Urinary bladder (tissue), 4 donors: ENCODE measurements around the gene C1QA. TPM values are rescaled to one million over a fixed set of nuclear protein-coding genes. Genes with fewer than 3 reads are reported as not detected.
"Not testable (repeated sequence)": the region's sequence is repeated elsewhere in the genome, so short reads cannot be mapped to it uniquely, and the experiment has no call there.

ENCODE experiments used
- DNase-seq: peaks from one replicate; pipeline ENCODE4 v3.0.0-alpha.2; 2015; ENCODE audit errors: extremely low spot score
- H3K27ac ChIP-seq: one replicate; pipeline ENCODE4 v1.5.1; 2013; ENCODE audit warnings: low read depth, mild to moderate bottlenecking, moderate library complexity
- H3K36me3 ChIP-seq: one replicate; pipeline ENCODE4 v1.6.1; 2013; ENCODE audit warnings: mild to moderate bottlenecking, moderate library complexity; ENCODE audit not compliant: insufficient read depth
- H3K4me1 ChIP-seq: one replicate; pipeline ENCODE4 v1.6.1; 2013; ENCODE audit warnings: mild to moderate bottlenecking, moderate library complexity; ENCODE audit not compliant: insufficient read depth
- H3K4me3 ChIP-seq: one replicate; pipeline ENCODE4 v1.5.1; 2013; ENCODE audit warnings: low read depth, low read length
- WGBS: extraction: QIAGEN DNeasy Blood & Tissue Kit; methylation state at CpG from one replicate; pipeline ENCODE4 v1.1.7; 2013; 5-methylcytosine and 5-hydroxymethylcytosine counted together
- polyA plus RNA-seq: library from polyadenylated mRNA; stranded (reverse); fragments of 200-250 nt; gene quantifications from one replicate; pipeline ENCODE4 v1.2.3, GENCODE V29; 2013
- total RNA-seq: library from RNA; depleted of rRNA; stranded (reverse); fragments of >200 nt; gene quantifications from one replicate; pipeline ENCODE4 v1.2.3, GENCODE V29; 2014
- donor health status: healthy with polysubstance abuse.
- donor health status: healthy.

Gene C1QA
- total and polyA plus RNA-seq, 2 donors: 41.5 to 223 TPM

GRCh38 chr1:22661880-22662279, 25.5 kb downstream of the C1QA start:
- DNase-seq: no peak
- no peak overlapping the region for H3K27ac ChIP-seq
- 86% methylated on average over 2 of the region's 2 CpGs for WGBS
- no peaks in the 10 kb centered on the region for H3K4me1 ChIP-seq
- no peak overlapping the region for H3K4me3 ChIP-seq
- H3K36me3 ChIP-seq: no peaks in the 10 kb centered on the region

DNA sequence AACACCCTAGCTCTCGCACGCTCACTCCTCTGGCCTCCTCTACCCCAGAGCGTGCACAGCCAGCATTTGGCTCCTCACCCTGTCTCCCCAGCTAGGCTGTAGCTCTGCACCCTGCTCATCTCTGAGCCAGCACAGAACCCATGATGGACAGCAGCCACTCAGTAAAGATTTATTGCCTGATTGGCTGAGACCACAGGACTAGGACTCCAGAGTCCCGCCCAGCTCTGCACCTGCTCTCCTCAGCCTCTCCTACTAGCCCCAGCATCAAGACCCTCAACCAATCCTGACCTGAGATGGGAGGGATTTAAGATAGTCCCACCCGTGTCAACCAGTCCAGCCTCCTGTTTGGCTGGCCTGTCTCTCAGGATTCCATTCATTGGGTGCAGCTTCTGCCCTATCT, 25.9 kb downstream of the C1QA start:
- H3K27ac ChIP-seq: no peak overlapping the region
- H3K36me3 ChIP-seq: no peaks in the 10 kb centered on the region
- DNase-seq: no peak
- no peaks in the 10 kb centered on the region for H3K4me1 ChIP-seq
- WGBS: 64% methylated on average over 5 of the region's 5 CpGs
- no peak overlapping the region for H3K4me3 ChIP-seq

DNA sequence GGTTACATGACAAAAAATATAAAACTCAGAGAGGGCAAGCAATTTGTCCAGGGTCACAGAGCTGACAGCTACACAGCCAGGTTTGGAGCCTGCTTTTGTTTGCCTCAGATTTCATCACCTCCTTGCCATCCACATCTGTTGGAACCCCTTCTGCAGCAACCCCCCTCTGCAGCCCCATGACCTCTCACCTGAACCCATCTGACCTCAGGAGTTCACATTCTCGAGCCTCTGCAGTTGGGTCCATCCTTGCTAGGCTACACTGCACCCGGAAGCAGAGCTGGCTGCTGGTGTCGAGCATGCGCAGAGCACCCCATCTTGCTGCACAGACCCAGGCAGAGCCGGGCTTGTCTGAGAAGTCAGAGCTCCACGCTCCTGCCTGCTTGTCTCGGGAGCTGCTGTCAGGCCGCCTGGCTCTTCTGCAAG, 26.6 kb downstream of the C1QA start:
- Histone ChIP-seq H3K4me3 (no peak overlapping the region), H3K27ac (no peak overlapping the region)
- whole genome bisulfite sequencing: 71% methylated on average over 8 of the region's 8 CpGs

GRCh38 chr1:22665752-22666151, 29.3 kb downstream of the C1QA start:
- no peak for DNase-seq
- no peak overlapping the region for H3K27ac ChIP-seq
- WGBS: 44% methylated on average over 7 of the region's 7 CpGs
- H3K36me3 ChIP-seq: no peaks in the 10 kb centered on the region
- no peaks in the 10 kb centered on the region for H3K4me1 ChIP-seq
- H3K4me3 ChIP-seq: no peak overlapping the region

More for the DNA sequence above, 26.6 kb downstream of the C1QA start:
- Histone ChIP-seq H3K4me1 (no peaks in the 10 kb centered on the region), H3K36me3 (no peaks in the 10 kb centered on the region)
- no peak for DNase-seq

GRCh38 chr1:22666412-22666811, 30.0 kb downstream of the C1QA start:
- Histone ChIP-seq H3K27ac (no peak overlapping the region), H3K4me3 (no peak overlapping the region), H3K4me1 (no peaks in the 10 kb centered on the region), H3K36me3 (no peaks in the 10 kb centered on the region)
- DNase-seq: no peak
- WGBS: 63% methylated on average over 2 of the region's 2 CpGs

DNA sequence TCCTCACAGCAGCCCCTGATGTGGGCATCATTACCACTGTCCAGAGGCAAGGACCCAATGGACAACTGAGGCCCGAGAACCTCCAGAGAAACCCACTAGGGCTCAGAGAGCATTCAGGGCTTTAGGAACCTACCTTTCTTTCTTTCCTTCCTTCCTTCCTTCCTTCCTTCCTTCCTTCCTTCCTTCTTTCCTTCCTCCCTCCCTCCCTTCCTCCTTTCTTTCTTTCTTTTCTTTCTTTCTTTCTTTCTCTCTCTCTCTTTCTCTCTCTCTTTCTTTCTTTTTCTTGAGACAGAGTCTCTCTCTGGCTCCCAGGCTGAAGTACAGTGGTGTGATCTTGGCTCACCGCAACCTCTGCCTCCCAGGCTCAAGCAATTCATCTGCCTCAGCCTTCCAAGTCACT, 32.4 kb downstream of the C1QA start:
- not testable (repeated sequence) for DNase-seq, H3K4me3 ChIP-seq, H3K4me1 ChIP-seq, H3K36me3 ChIP-seq, H3K27ac ChIP-seq
- WGBS: 92% methylated on average over 2 of the region's 2 CpGs

DNA sequence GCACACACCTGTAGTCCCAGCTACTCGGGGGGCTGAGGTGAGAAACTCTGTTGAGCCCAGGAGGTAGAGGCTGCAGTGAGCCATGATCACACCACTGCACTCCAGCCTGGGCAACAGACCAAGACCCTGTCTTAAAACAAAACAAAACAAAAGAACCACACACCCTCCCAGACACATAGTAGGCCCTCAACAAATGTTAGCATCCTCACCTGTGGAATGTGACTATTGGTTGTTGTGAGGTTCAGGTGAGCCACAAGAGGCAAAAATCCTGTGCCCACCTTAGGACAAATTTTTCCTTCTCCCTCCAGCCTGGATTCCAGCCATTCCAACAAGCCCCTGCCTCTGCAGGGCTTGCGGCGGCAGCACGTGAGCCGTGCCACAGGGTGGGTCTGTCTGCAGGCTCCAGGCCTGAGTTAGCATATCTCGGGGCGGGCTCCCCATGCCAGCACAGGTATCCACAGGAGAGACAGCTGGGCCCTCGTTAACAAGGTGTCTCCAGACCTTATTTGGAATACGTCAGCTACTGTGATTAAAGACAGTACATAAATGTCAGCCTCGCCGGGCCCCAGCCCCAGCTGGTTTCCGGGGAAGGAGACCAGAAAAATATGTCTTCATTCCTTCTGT, 34.0 kb downstream of the C1QA start:
- H3K36me3 ChIP-seq: no peaks in the 10 kb centered on the region
- no peaks in the 10 kb centered on the region for H3K4me1 ChIP-seq
- H3K4me3 ChIP-seq: no peak overlapping the region
- WGBS: 35% methylated on average over 12 of the region's 12 CpGs
- no peak for DNase-seq
- H3K27ac ChIP-seq: no peak overlapping the region

GRCh38 chr1:22671999-22672398, 35.6 kb downstream of the C1QA start:
- no peaks in the 10 kb centered on the region for H3K4me1 ChIP-seq
- DNase-seq: no peak
- no peaks in the 10 kb centered on the region for H3K36me3 ChIP-seq
- 85% methylated on average over 4 of the region's 4 CpGs for WGBS
- no peak overlapping the region for H3K27ac ChIP-seq
- no peak overlapping the region for H3K4me3 ChIP-seq

DNA sequence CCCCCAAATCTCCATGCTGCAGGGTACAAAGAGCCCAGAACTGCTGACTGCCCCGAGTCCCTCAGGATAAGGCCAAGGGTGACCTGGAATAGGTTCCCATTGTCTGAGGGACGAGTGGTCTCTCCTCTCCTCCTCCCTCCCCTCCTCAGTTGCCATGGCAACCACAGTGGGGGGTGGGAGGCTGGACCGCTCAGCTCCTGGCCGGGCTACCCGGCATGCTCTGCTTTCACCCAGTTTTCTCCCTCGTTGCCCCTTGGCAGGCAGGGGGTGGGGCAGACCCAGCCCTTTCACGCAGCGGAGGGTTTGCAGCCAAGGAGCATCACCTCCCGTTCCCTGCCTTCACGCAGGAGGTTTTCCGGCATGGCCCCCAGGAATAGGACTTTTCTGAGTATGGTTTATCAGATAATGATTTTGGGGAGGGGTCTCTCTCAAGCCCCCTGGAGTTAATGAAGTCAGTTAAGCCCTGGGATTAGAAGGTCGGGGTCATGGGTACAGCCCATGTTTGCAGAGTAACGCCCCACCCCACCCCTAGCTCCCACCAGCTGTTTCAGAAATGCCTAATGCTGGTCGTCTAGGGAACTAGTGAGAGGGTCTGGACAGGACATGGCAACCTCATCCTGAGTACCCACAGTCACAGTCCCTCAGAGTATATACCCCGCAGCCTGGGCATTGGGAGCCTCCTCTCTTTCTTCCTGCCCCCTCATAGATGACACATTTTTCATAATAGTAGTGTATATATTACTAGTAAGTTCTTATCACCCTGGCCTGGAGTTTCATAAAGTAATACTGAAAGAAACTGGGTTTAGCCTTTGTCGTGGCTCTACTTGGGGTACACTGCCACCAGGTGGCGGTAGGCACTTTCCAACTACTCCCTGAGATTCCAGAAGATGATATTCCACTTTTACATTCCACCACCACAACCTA, 37.3 kb downstream of the C1QA start:
- Histone ChIP-seq H3K4me3 (no peak overlapping the region), H3K36me3 (no peaks in the 10 kb centered on the region), H3K4me1 (no peaks in the 10 kb centered on the region), H3K27ac (no peak overlapping the region)
- DNase-seq: no peak
- 11% methylated on average over 17 of the region's 17 CpGs for WGBS

DNA sequence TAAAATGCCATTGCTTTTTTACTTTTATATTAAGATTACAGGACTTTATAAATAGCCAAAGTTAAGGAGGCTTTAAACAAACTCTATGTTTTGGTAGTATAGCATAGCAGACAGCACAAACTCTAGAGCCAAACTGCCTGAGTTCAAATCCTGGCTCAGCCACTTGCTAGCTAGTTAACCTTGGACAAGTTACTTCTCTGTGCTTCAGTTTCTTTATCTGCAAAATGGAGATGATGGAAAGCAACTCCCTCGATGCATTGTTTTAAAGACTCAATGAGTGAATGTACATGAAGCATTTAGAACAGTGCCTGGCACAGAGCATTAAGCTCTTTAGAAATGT, 38.0 kb downstream of the C1QA start:
- Histone ChIP-seq H3K4me1 (no peaks in the 10 kb centered on the region), H3K4me3 (no peak overlapping the region), H3K27ac (no peak overlapping the region), H3K36me3 (no peaks in the 10 kb centered on the region)
- DNase-seq: no peak
- whole genome bisulfite sequencing: 43% methylated on average over 1 of the region's 1 CpG

DNA sequence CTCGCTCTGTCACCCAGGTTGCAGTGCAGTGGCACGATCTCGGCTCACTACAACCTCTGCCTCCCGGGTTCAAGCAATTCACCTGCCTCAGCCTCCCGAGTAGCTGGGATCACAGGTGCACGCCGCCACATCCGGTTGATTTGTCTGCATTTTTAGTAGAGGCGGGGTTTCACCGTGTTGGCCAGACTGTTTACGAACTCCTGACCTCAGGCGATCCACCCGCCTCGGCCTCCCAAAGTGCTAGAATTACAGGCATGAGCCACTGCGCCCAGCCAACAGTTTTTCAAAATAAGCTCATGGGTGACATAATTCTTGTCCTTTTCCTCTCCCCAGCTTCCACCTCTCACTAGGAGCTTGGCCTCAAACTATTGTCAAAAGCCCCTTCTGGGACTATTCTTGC, 39.7 kb downstream of the C1QA start:
- H3K36me3 ChIP-seq, H3K4me1 ChIP-seq, H3K27ac ChIP-seq, H3K4me3 ChIP-seq, DNase-seq: not testable (repeated sequence)
- 88% methylated on average over 15 of the region's 15 CpGs for WGBS

- DNase-seq: no peak
- no peaks in the 10 kb centered on the region for H3K4me1 ChIP-seq
- H3K4me3 ChIP-seq: no peak overlapping the region
- WGBS: 73% methylated on average over 37 of the region's 37 CpGs
- no peaks in the 10 kb centered on the region for H3K36me3 ChIP-seq
- H3K27ac ChIP-seq: no peak overlapping the region
These were observed 40.6 kb downstream of the C1QA start for GRCh38 chr1:22676916-22677583.

- Histone ChIP-seq H3K36me3 (no peaks in the 10 kb centered on the region), H3K4me3 (no peak overlapping the region), H3K4me1 (no peaks in the 10 kb centered on the region), H3K27ac (no peak overlapping the region)
- WGBS: 79% methylated on average over 13 of the region's 13 CpGs
- no peak for DNase-seq
These were observed 41.8 kb downstream of the C1QA start for GRCh38 chr1:22677931-22678896.
